Measurements from ENCODE around the gene CD2.

Gene CD2

DNA sequence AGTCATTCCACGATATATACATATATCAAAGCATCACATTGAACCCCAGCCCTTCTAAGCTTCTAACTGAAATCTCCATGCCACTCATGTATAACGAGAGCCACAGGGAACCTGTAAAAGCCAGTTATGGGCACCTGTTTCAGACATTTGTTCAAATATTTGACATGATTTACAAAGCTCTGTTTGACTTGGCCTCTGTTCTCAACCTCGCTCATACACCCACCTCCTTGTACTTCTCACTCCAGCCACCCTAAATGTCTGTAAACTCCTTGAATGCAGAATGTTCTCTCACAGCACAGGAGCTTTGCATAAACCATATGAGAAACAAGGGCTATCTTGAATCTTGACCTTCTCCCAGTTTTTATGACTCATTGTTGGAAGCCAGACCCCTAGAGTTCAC is 36.9 kb upstream of the CD2 start:
- H3K36me3 ChIP-seq (ENCODE audit: control insufficient read depth, insufficient read depth, low read length), result no peaks in the 10 kb centered on the region
- H3K9me3 ChIP-seq (ENCODE audit: control insufficient read depth, insufficient read depth, low read depth, low read length), result peaks cover 9% of the 10 kb centered on the region
- H3K4me3 ChIP-seq (ENCODE audit: low read depth, low read length), result no peak overlapping the region
- peaks cover 13% of the 10 kb centered on the region for H3K4me1 ChIP-seq (ENCODE audit: control insufficient read depth, insufficient read depth, low read length)
- no peak overlapping the region for H3K27ac ChIP-seq (ENCODE audit: low read depth, low read length)
- H3K27me3 ChIP-seq (ENCODE audit: control insufficient read depth, insufficient read depth, low read length), result no peaks in the 10 kb centered on the region
- H3K9ac ChIP-seq (ENCODE audit: low read length), result no peak overlapping the region

- H3K9ac ChIP-seq (ENCODE audit: low read length), result no peak overlapping the region
- 0 out of 2 replicates have a peak, but pooled peaks cover 5% of the 10 kb centered on the region for H3K4me1 ChIP-seq (ENCODE audit: control insufficient read depth, insufficient read depth, low read length)
Observed at GRCh38 chr1:116720364-116721038, 33.7 kb upstream of the CD2 start.

DNA sequence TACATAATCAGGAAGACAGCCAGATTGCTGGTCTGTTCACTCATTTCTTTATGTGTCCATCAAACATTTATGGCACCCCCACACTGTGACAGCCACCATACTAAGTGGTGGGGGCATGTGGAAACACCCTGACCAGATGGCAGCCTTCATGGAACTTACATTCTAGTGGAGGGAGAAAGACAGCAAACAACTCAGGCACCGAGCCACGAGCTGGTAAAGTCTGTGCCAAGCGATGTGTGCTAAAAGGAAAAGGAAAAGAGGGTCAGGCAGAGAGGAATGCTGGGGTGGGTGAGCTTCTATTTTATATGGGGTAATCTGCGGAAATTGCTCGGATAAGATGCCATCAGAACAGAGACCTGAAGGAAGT is 33.2 kb upstream of the CD2 start:
- Histone ChIP-seq H3K27me3 (ENCODE audit: control insufficient read depth, insufficient read depth, low read length) (no peaks in the 10 kb centered on the region), H3K4me3 (ENCODE audit: low read depth, low read length) (no peak overlapping the region), H3K9me3 (ENCODE audit: control insufficient read depth, insufficient read depth, low read depth, low read length) (peaks cover 5% of the 10 kb centered on the region), H3K4me1 (ENCODE audit: control insufficient read depth, insufficient read depth, low read length) (0 out of 2 replicates have a peak, but pooled peaks cover 5% of the 10 kb centered on the region), H3K27ac (ENCODE audit: low read depth, low read length) (no peak overlapping the region), H3K36me3 (ENCODE audit: control insufficient read depth, insufficient read depth, low read length) (no peaks in the 10 kb centered on the region), H3K9ac (ENCODE audit: low read length) (no peak overlapping the region)

More at GRCh38 chr1:116720364-116721038, 33.7 kb upstream of the CD2 start:
- no peaks in the 10 kb centered on the region for H3K27me3 ChIP-seq (ENCODE audit: control insufficient read depth, insufficient read depth, low read length)
- H3K4me3 ChIP-seq (ENCODE audit: low read depth, low read length), result no peak overlapping the region
- no peak overlapping the region for H3K27ac ChIP-seq (ENCODE audit: low read depth, low read length)
- peaks cover 6% of the 10 kb centered on the region for H3K9me3 ChIP-seq (ENCODE audit: control insufficient read depth, insufficient read depth, low read depth, low read length)
- no peaks in the 10 kb centered on the region for H3K36me3 ChIP-seq (ENCODE audit: control insufficient read depth, insufficient read depth, low read length)

DNA sequence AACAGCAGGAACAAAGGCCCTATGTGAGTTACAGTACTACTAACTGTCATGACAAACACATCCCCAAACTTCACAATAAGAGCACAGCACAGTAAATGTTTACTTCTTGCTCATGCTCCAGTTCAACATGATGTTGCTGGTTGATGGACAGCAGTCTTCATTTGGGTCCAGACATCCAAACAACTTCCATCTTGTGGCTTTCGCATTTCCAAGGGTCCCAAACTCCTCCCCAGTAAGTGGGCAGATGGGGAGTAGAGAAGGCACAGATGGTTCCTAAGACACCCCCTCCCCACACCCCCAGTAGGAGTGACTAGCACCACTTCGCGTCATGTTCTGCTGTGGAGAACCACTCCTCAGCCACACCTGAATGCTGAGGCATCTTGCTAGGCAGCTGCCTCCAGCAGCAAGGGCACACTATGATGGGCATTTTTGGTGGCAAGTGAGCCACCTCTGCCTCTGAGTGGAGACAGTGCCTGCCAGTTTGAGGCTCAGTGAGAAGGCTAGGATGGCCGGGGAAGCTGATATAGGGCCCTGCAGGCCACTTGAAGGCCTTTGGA is 32.7 kb upstream of the CD2 start:
- Histone ChIP-seq H3K4me3 (ENCODE audit: low read depth, low read length) (no peak overlapping the region), H3K27me3 (ENCODE audit: control insufficient read depth, insufficient read depth, low read length) (no peaks in the 10 kb centered on the region), H3K4me1 (ENCODE audit: control insufficient read depth, insufficient read depth, low read length) (0 out of 2 replicates have a peak, but pooled peaks cover 5% of the 10 kb centered on the region), H3K27ac (ENCODE audit: low read depth, low read length) (no peak overlapping the region), H3K9me3 (ENCODE audit: control insufficient read depth, insufficient read depth, low read depth, low read length) (peaks cover 5% of the 10 kb centered on the region), H3K9ac (ENCODE audit: low read length) (no peak overlapping the region), H3K36me3 (ENCODE audit: control insufficient read depth, insufficient read depth, low read length) (no peaks in the 10 kb centered on the region)

DNA sequence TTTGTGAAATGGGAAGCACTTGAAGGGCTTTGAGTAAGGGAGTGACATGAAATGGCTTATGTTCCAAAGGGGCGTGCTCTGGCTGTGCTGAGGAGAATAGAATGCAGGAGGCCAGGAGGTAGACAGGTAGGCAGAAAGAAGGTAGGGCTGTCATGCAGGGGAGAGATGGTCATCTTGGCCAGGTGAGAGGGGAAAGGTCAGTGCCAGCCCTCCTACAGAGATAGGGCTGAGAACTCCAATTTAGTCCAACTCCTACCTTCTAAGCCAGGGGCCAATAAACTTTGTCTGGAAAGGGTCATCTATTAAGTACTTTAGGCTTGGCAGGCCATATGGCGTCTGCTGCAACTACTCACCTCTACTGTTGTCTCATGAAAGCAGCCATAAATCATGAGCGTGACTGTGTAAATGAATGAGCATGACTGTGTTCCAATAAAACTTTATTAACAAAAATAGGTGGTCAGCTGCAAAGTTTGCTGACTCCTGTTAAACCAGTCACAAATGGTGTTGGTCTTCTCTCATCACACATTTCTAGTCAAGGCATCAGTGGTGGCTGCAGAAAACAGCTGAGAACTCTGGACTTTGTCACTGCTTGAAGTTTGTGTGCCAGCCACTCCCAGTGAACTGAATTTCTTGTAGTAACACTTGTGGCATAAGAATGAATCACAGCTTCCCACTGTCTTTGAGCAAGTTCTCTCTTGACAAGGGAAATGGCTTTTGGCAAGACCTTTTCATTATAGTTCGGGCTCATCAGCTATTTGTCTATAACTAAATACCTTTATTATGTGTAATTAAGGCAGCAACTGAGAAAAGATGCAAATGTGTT is 32.0 kb upstream of the CD2 start:
- no peak overlapping the region for H3K27ac ChIP-seq (ENCODE audit: low read depth, low read length)
- H3K4me3 ChIP-seq (ENCODE audit: low read depth, low read length), result no peak overlapping the region
- H3K4me1 ChIP-seq (ENCODE audit: control insufficient read depth, insufficient read depth, low read length), result 0 out of 2 replicates have a peak, but pooled peaks cover 5% of the 10 kb centered on the region

DNA sequence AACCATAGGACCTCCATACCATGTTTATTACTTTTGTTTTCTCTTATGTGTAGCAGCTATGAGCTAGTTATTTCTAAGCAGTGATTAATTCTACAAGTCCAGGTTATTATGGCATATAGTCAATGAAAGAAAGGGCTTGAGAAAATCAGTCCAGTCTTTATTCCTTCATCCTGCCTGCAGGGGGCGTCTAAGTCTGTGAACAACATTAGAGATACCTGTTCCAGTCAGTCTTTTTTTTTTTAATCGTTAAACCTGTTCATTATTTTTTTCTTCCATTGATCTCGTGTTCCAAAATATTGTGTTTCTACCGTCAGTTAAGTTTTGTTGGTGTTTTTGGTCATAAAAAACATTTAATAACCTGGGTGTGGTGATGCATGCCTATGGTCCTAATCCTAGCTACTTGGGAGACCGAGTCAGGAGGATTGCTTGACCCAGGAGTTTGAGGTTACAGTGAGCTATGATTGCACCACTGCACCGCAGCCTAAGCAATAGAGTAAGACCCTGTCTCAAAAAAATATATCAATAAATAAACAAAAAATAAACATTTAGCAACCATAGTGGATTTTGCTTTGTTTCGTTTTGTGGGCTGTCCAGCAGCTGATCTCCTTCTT is 29.4 kb upstream of the CD2 start:
- H3K36me3 ChIP-seq (ENCODE audit: control insufficient read depth, insufficient read depth, low read length), result no peaks in the 10 kb centered on the region

More for the DNA sequence above, 32.0 kb upstream of the CD2 start:
- H3K27me3 ChIP-seq (ENCODE audit: control insufficient read depth, insufficient read depth, low read length), result no peaks in the 10 kb centered on the region
- no peaks in the 10 kb centered on the region for H3K36me3 ChIP-seq (ENCODE audit: control insufficient read depth, insufficient read depth, low read length)
- no peak overlapping the region for H3K9ac ChIP-seq (ENCODE audit: low read length)
- peaks cover 5% of the 10 kb centered on the region for H3K9me3 ChIP-seq (ENCODE audit: control insufficient read depth, insufficient read depth, low read depth, low read length)

GRCh38 chr1:116725798-116726197 is 28.4 kb upstream of the CD2 start:
- H3K27me3 ChIP-seq (ENCODE audit: control insufficient read depth, insufficient read depth, low read length), result no peaks in the 10 kb centered on the region
- no peaks in the 10 kb centered on the region for H3K36me3 ChIP-seq (ENCODE audit: control insufficient read depth, insufficient read depth, low read length)
- H3K4me1 ChIP-seq (ENCODE audit: control insufficient read depth, insufficient read depth, low read length), result 0 out of 2 replicates have a peak, but pooled peaks cover 5% of the 10 kb centered on the region
- H3K9ac ChIP-seq (ENCODE audit: low read length), result no peak overlapping the region
- no peaks in the 10 kb centered on the region for H3K9me3 ChIP-seq (ENCODE audit: control insufficient read depth, insufficient read depth, low read depth, low read length)
- H3K27ac ChIP-seq (ENCODE audit: low read depth, low read length), result no peak overlapping the region
- no peak overlapping the region for H3K4me3 ChIP-seq (ENCODE audit: low read depth, low read length)

More for the DNA sequence above, 29.4 kb upstream of the CD2 start:
- no peak overlapping the region for H3K4me3 ChIP-seq (ENCODE audit: low read depth, low read length)
- H3K9me3 ChIP-seq (ENCODE audit: control insufficient read depth, insufficient read depth, low read depth, low read length), result no peaks in the 10 kb centered on the region
- no peaks in the 10 kb centered on the region for H3K27me3 ChIP-seq (ENCODE audit: control insufficient read depth, insufficient read depth, low read length)
- no peak overlapping the region for H3K27ac ChIP-seq (ENCODE audit: low read depth, low read length)
- H3K4me1 ChIP-seq (ENCODE audit: control insufficient read depth, insufficient read depth, low read length), result 0 out of 2 replicates have a peak, but pooled peaks cover 5% of the 10 kb centered on the region
- no peak overlapping the region for H3K9ac ChIP-seq (ENCODE audit: low read length)

GRCh38 chr1:116726872-116727820 is 27.1 kb upstream of the CD2 start:
- no peaks in the 10 kb centered on the region for H3K9me3 ChIP-seq (ENCODE audit: control insufficient read depth, insufficient read depth, low read depth, low read length)
- no peak overlapping the region for H3K27ac ChIP-seq (ENCODE audit: low read depth, low read length)
- no peaks in the 10 kb centered on the region for H3K36me3 ChIP-seq (ENCODE audit: control insufficient read depth, insufficient read depth, low read length)
- no peak overlapping the region for H3K4me3 ChIP-seq (ENCODE audit: low read depth, low read length)
- H3K9ac ChIP-seq (ENCODE audit: low read length), result no peak overlapping the region
- H3K27me3 ChIP-seq (ENCODE audit: control insufficient read depth, insufficient read depth, low read length), result no peaks in the 10 kb centered on the region
- H3K4me1 ChIP-seq (ENCODE audit: control insufficient read depth, insufficient read depth, low read length), result 0 out of 2 replicates have a peak, but pooled peaks cover 5% of the 10 kb centered on the region

DNA sequence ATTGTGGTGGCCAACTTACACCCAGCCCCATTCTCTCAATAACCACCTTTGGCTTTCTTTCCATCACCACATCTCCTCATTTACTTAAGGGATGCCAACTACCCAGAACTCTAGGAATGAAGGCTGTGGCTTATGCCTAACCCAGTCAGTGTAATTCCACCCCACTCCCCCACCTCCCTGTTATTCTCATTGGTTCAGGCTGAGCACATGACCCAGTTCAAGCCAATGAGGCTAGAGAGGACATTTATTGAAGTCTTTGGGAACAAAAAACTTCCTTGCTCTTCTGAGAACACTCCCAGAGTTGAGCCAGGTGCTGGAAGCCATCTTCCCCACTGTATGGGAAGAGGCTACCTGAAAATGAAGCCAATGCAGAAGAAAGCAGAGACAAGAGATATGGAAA is 22.8 kb upstream of the CD2 start:
- Histone ChIP-seq H3K36me3 (ENCODE audit: control insufficient read depth, insufficient read depth, low read length) (no peaks in the 10 kb centered on the region), H3K27me3 (ENCODE audit: control insufficient read depth, insufficient read depth, low read length) (no peaks in the 10 kb centered on the region), H3K4me1 (ENCODE audit: control insufficient read depth, insufficient read depth, low read length) (no peaks in the 10 kb centered on the region), H3K27ac (ENCODE audit: low read depth, low read length) (no peak overlapping the region), H3K4me3 (ENCODE audit: low read depth, low read length) (no peak overlapping the region), H3K9ac (ENCODE audit: low read length) (no peak overlapping the region), H3K9me3 (ENCODE audit: control insufficient read depth, insufficient read depth, low read depth, low read length) (no peaks in the 10 kb centered on the region; the same call in 1 of the 2 replicates)

GRCh38 chr1:116732726-116733125 is 21.5 kb upstream of the CD2 start:
- no peaks in the 10 kb centered on the region for H3K36me3 ChIP-seq (ENCODE audit: control insufficient read depth, insufficient read depth, low read length)
- H3K27me3 ChIP-seq (ENCODE audit: control insufficient read depth, insufficient read depth, low read length), result no peaks in the 10 kb centered on the region
- no peak overlapping the region for H3K27ac ChIP-seq (ENCODE audit: low read depth, low read length)
- H3K4me3 ChIP-seq (ENCODE audit: low read depth, low read length), result no peak overlapping the region
- H3K9ac ChIP-seq (ENCODE audit: low read length), result no peak overlapping the region
- H3K9me3 ChIP-seq (ENCODE audit: control insufficient read depth, insufficient read depth, low read depth, low read length), result no peaks in the 10 kb centered on the region; the same call in 1 of the 2 replicates
- H3K4me1 ChIP-seq (ENCODE audit: control insufficient read depth, insufficient read depth, low read length), result no peaks in the 10 kb centered on the region
